GM12873 (cell line): Measurements from ENCODE around the gene TRIM72.

Experiments
- CTCF ChIP-seq: IDR thresholded peaks from 2 replicates; pipeline ENCODE4 v1.5.1; 2012; ENCODE audit warnings: low read depth, mild to moderate bottlenecking, moderate library complexity, low read length, control low read depth; ENCODE audit not compliant: insufficient read depth; ENCODE audit errors: missing control alignments

The TRIM72 gene

DNA sequence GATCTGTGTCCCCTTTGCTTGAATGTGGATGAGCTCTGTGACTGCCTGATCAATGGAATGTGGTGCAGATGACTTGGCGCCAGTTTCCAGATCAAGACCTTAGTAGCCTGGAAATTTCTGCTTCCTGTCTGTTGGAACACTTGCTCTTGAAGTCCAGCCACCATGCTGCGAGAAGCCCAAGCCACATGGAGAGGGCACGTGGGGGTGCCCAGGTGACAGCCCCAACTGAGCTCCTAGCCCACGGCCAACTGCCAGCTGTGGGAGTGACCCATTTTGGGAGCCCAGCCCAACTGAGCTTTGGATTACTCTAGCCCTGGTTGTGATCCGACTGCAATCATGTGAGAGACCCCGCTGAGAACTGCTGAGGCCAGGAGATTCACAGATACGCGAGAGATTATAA lies 42.5 kb downstream of the TRIM72 start:
- no peak for TF ChIP-seq CTCF

- no peak for TF ChIP-seq CTCF
These were observed 44.4 kb downstream of the TRIM72 start for GRCh38 chr16:31258366-31258765.

GRCh38 chr16:31260136-31260931 lies 46.4 kb downstream of the TRIM72 start:
- no peak for TF ChIP-seq CTCF

DNA sequence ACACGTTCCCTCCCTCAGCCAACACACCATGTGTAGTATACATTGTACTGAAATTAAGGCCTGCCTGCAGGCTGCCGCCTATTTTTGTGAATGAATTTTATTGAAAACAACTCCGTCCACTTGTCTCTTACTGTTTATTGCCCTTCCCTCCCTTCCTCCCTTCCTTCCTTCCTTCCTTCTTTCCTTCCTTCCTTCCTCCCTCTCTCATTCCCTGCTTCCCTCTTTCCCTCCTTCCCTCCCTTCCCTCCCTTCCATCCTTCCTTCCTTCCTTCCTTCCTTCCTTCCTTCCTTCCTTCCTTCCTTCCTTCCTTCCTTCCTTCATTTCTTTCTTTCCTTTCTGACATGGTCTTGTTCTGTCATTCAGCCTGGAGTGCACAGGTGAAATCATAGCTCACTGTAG lies 48.2 kb downstream of the TRIM72 start:
- TF ChIP-seq CTCF, result no peak

DNA sequence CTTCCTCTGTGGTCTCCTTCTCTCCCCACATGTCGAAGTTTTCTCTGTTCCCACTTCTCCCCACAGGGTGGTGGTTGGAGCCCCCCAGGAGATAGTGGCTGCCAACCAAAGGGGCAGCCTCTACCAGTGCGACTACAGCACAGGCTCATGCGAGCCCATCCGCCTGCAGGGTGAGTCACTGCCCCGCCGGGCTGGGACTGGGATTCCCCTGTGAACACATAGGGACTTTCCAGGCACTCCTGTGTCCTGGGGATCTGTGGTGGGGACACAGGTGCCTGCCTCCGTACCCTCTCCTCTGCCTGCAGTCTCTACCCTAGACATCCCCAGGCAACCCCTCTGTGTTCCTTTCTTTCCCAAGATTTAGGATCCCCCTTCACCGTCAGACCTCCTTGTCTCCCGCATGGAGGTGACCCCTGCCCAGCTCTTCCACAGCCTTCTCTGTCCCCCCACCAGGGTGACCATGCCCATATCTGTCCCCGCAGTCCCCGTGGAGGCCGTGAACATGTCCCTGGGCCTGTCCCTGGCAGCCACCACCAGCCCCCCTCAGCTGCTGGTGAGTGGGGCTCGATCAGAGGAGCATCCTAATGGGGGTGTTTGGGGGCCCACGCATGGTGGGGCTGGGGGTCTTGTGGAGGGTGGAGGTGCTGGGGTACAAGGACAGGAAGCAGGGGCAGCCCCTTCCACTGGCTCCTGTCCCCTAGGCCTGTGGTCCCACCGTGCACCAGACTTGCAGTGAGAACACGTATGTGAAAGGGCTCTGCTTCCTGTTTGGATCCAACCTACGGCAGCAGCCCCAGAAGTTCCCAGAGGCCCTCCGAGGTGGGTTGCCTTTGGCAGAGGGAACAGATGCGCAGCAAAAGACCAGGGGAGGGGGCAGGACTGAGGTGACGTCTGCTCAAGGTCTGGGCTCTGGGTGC lies 51.7 kb downstream of the TRIM72 start:
- TF ChIP-seq CTCF, result no peak

- TF ChIP-seq CTCF, result no peak
These were observed 53.6 kb downstream of the TRIM72 start for GRCh38 chr16:31267332-31268032.

DNA sequence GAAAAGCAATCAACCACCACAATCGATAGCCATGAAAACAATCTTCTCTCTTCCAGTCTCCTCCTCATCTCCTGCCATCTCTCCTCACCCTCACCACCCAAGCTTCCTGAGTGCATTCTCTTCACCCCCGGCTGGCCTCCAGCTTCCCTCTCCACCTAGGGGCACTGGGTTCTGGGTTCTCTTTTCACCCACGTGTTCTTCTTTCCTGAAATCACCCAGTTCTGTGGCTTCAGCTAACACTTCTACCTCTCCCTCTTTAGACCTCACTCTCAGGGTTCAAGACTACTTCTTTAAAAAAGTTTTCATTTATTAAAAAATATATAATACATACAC lies 54.1 kb downstream of the TRIM72 start:
- TF ChIP-seq CTCF, result no peak
